Measurements from ENCODE around the gene FAM234B.

- TF ChIP-seq CTCF (IDR thresholded peaks at IDR 0.05; ENCODE audit: borderline replicate concordance, extremely low read depth, low read length, poor library complexity, severe bottlenecking) = no peak
- TF ChIP-seq EZH2 (IDR thresholded peaks at IDR 0.05; ENCODE audit: borderline replicate concordance, low read depth, low read length, severe bottlenecking) = no peak
Observed at GRCh38 chr12:13075118-13075480, 30.9 kb downstream of the FAM234B start.
